HG02610 (cell line): Measurements from ENCODE around the gene CXCR2.

ENCODE experiments used
- ATAC-seq: cut with Tn5 transposase; IDR thresholded peaks from one replicate; pipeline ENCODE4 v1.9.1; 2021; ENCODE audit warnings: mild to moderate bottlenecking, moderate library complexity; ENCODE audit not compliant: unreplicated experiment

The CXCR2 gene

GRCh38 chr2:218180467-218181114, 54.8 kb downstream of the CXCR2 start:
- no peak for ATAC-seq

- no peak for ATAC-seq
Measured at GRCh38 chr2:218184331-218184730, 58.5 kb downstream of the CXCR2 start.

- ATAC-seq = no peak
Measured at GRCh38 chr2:218186355-218186766, 60.5 kb downstream of the CXCR2 start.
